ENCODE data around the gene AUTS2. TPM values are rescaled to one million over a fixed set of nuclear protein-coding genes. Genes with fewer than 3 reads are reported as not detected.

The AUTS2 gene
- total RNA-seq, 1 experiment from 2014 or later: 7.4 TPM

DNA sequence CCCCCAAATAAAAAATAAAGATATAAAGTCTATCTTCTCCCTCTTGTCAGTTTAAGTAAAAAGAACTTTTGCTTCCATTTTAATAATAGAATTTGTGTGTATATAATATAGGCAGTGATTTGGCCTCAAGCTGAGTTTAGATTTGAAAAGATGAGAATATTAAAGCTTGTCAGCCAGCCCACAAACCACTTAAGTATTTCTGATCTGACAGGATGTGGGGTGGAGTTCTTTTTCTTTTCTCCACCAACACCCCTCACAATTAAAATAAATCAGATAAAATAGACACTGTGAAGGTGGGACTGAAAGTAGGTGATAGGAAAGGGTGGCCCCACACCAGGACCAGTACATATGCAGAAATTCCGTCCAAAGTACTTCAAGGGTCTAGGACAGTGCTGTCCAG lies 714.1 kb downstream of the AUTS2 start:
- no peak for DNase-seq (ENCODE audit: extremely low read depth, low read depth)

DNA sequence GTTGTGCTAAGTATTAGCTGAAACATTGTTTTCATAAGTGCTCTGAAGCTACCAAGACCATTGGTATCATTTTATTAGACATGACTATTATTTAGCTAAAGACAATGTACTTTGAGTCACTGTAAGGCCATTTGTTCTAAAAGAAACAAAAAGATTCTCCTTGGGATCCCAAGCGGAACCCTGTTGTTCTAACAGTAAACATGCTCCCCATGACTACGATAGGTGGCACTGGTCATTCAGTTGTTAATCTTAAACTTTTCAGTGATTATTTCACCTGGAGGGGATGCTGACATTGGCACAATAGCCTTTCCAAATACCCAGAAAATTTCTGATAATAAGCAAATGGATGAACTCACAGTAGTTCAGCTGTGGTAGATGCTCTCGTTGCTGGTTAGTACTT lies 715.0 kb downstream of the AUTS2 start:
- DNase-seq (ENCODE audit: extremely low read depth, low read depth): no peak

DNA sequence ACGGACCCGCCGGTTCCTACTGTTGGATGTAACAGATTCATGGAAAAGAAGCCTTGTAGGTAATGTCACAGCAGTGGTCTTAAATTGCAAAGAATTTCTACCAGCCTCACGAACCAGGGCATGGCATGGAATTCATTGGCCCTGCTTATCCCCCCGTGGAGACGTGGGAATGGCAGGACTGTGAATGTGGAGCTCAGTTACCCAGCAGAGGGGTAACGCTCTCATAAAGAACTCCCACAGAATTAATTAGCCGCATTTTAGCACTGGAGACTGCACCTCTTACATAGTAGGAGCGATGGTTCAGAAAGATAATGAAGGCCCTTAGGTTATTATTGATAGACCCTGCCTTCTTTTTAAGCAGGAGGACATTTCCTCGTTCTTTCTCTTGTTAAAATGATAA lies 715.4 kb downstream of the AUTS2 start:
- no peak for DNase-seq (ENCODE audit: extremely low read depth, low read depth)

DNA sequence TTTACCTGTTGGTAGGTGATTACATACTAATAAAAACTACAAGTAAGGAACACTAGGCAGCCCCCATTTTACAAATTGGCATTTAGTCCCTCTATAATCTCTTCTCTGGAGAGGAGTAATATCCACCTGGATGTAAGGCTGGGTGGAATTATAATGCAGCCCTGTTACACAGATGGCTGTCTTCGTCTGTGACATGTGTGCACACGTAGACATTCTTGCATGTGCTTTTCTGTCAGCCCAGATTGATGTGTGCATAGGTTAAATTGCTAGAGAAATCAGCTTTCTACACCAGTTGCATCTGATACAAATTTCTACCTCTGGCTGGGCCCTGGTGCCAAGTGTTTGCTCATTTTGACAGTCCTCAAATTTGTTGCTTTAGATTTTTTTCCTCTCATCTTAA lies 715.9 kb downstream of the AUTS2 start:
- no peak for DNase-seq (ENCODE audit: extremely low read depth, low read depth)

GRCh38 chr7:70316745-70317144 lies 718.5 kb downstream of the AUTS2 start:
- DNase-seq (ENCODE audit: extremely low read depth, low read depth): no peak

DNA sequence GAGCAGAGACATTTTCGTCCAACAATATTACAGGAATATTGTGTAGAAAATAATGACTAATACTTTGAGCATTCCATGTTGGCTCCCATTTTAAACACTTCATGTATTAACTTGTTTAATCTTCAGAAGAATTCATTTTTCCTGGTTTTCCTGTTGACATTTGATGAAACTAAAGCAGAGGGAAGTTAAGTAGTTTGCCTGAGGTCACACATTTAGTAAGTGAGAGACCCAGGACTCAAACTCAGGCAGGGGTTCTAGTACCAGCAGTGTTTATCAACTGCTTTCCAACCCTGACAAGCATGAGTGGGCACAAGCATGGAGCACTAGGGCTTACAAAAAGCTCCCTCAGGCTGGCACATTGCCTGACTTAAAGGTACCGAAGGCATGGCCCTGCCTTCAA lies 719.1 kb downstream of the AUTS2 start:
- DNase-seq (ENCODE audit: extremely low read depth, low read depth): no peak

DNA sequence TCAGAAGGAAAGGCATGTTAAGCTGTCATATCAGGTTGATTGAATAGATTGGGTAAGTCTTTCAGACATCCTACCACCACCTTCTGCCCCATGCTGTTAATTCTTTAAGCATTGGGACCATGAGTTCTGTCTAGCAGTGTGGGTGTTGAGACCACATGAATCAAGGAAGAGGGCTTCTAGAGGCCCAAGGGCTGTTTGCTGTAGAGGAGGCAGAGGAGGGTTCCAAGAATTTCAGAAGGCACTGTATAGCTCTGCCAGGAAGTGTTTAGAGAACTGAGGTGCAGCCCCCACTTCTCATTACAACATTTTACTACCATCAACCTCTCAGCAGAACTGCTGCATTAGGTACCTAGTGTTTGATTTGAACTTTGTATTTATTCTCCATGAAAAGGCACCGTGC lies 720.2 kb downstream of the AUTS2 start:
- no peak for DNase-seq (ENCODE audit: extremely low read depth, low read depth)

DNA sequence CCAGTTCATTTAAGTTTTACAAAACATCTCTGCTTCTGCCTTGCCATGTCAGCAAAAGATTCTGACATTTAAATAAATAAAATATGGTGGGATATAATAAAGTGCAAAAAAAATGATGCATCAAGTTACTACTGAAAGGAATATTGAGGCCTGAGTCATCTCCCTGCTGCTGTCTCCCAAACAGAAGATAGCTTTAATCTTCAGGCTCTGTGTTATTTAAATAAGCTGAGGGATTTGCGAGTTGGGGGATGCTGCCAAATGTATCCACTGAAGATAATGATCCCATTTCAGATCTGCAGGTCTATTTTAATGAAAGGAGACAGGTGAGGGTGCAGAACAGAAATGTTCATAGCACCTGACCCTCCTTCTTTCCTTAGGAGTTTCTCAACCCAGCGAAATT lies 720.8 kb downstream of the AUTS2 start:
- DNase-seq (ENCODE audit: extremely low read depth, low read depth): no peak

GRCh38 chr7:70321016-70321590 lies 722.8 kb downstream of the AUTS2 start:
- DNase-seq (ENCODE audit: extremely low read depth, low read depth): no peak

DNA sequence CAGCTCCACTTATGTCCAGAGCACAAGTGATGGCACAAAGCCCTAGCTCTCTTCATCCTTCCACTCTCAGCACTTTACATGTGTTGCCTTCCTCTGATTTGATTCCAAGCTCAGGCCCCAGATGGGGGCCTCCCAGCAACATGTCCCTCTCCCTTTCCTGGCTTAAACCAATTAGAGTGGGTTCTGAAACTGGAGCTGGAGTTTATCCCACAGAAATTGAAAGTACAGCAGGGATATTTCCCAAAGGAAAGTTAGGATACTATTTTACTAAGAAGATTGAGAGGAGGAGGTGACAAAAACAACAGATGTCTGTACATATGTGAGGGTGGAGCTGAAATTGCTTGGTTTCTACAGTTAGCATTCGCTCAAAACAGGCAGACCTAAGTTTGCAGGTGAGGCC lies 724.6 kb downstream of the AUTS2 start:
- no peak for DNase-seq (ENCODE audit: extremely low read depth, low read depth)

GRCh38 chr7:70325509-70326101 lies 727.3 kb downstream of the AUTS2 start:
- peak; percentile 12 for DNase-seq (ENCODE audit: extremely low read depth, low read depth)

- DNase-seq (ENCODE audit: extremely low read depth, low read depth): no peak
These were observed 736.0 kb downstream of the AUTS2 start for GRCh38 chr7:70334295-70334694.

DNA sequence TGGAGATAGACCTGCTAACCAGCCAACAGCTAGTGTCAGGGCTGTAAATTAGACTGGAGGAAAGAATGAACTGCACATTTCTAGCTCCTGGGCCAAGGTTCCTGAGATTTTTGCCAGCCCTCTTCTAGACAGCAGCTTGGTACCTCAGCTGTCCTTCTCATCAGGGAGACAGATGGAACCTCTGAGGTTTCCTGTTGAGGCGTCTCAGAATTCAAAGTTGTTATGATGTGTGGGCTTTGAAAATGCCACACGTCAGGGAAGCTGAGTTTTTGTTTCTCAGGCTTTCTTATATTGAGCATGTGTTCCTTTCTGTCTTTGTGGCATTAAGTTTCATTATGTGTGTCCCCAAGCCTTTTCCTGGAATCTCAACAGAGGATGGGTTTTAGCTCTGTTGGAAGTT lies 736.6 kb downstream of the AUTS2 start:
- DNase-seq (ENCODE audit: extremely low read depth, low read depth): no peak

DNA sequence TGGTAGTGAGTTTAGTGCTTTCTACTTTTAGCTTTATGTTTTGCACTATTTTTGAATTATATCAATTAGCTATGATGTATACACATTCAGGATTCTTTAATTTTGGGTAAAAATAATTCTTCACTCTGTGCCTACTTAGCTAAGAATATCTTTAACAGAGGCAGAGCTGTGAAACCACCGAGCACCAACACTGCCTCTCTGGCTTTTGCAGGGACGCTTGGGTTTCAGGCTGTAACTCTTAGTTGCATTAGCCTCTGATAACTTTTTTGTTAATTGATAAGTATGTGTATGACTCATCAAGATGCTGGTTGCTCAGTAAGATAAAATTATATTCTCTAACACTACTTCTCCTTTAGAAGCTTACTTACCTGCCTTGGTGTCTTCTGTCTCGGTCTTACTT lies 738.3 kb downstream of the AUTS2 start:
- no peak for DNase-seq (ENCODE audit: extremely low read depth, low read depth)

DNA sequence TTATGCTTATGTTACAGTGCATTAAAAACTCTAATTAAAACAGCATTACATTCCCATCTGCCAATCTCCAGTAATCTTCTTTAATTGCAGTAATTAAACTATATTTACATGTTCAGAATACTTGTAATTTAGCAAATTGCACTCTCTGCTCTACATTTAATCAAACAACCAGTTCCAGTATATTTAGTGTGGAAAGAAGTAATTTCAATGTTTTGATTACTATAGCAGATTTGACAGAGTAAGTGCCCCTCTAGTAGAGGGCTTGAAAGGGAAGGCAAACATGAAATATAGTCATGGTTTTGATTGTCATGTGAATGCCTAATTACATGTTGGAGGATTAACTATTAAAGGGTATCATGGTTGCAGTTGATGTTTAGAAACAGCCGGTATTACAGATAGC lies 739.7 kb downstream of the AUTS2 start:
- DNase-seq (ENCODE audit: extremely low read depth, low read depth): no peak

GRCh38 chr7:70340236-70340635 lies 742.0 kb downstream of the AUTS2 start:
- DNase-seq (ENCODE audit: extremely low read depth, low read depth): no peak

DNA sequence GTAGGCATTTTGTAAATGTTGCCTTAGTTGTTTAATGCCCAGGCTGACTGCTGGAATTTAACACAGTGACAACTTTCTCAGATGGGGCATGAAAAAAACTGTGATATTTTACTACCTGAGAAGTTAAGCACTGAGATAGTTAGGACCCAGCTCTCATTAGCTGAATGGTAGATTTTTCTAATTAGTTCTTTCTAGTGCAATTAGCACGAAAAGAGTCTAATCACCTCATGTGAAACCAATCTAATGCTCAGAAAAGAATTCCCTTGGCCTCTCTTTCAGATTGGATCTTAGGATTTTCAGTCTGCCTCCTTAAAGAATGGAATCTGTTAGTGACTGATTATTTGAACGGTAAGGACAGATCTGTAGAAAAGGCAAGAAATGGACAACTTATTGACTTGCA lies 743.2 kb downstream of the AUTS2 start:
- no peak for DNase-seq (ENCODE audit: extremely low read depth, low read depth)

- no peak for DNase-seq (ENCODE audit: extremely low read depth, low read depth)
These were observed 745.2 kb downstream of the AUTS2 start for GRCh38 chr7:70343519-70343918.

- no peak for DNase-seq (ENCODE audit: extremely low read depth, low read depth)
These were observed 746.5 kb downstream of the AUTS2 start for GRCh38 chr7:70344726-70345125.

DNA sequence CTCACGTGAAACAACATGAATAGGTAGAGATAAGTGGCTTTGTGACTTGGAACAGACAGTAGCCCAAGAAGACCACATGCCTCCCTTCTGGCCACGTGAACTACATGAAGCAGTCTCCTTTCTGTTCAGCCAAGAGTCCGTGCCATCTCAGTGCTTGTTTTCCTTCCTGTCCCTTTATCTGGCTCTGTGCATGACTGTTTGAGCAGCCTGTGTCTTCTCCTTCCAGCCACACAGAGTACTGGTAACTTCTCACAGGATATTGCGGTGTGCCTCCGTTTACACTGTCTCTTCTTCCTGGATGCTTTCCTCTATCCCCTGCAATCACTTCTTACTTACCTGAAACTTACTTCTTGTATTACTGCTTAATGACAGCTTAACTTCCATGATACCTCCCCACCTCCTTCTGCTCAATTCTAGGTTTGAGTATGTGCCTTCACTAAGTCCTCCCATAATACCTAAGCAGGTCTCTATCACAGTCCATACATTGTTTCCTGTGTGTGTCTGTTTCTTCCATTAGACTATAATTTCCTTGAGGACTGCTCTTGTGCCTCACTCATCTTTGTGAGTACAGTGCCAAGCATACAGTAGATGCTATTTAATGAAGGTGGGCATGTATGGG lies 748.7 kb downstream of the AUTS2 start:
- no peak for DNase-seq (ENCODE audit: extremely low read depth, low read depth)

GRCh38 chr7:70347463-70348254 lies 749.4 kb downstream of the AUTS2 start:
- no peak for DNase-seq (ENCODE audit: extremely low read depth, low read depth)

- no peak for DNase-seq (ENCODE audit: extremely low read depth, low read depth)
These were observed 750.8 kb downstream of the AUTS2 start for GRCh38 chr7:70349031-70349430.

Measured in NCI-H460 (cell line).